ENCODE measurements around the gene ABCC1.

- TF ChIP-seq POLR2A (IDR thresholded peaks at IDR 0.05; ENCODE audit: low read length) (no peak), GATA1 (IDR thresholded peaks at IDR 0.05; ENCODE audit: low read depth, low read length) (no peak)
Observed at GRCh38 chr16:15951852-15952251, 2.4 kb downstream of the ABCC1 start.
